Peyer's patch (tissue), 4 donors: Measurements from ENCODE around the gene PIGU. TPM values are rescaled to one million over a fixed set of nuclear protein-coding genes. Genes with fewer than 3 reads are reported as not detected.

Experiments used
- DNase-seq, 3 donors: peaks; one replicate each; pipeline ENCODE4 v3.0.0-alpha.2; 2017 to 2019
- H3K27ac ChIP-seq, 4 donors: fragments of 200-600 bp; sonication (generic); one replicate each; pipeline ENCODE4 v1.5.1; 2016 to 2019
- H3K27me3 ChIP-seq, 2 donors: fragments of 200-600 bp; sonication (generic); one replicate each; pipeline ENCODE4 v1.5.1; 2019
- H3K36me3 ChIP-seq, 3 donors: fragments of 200-600 bp; sonication (generic); one replicate each; pipeline ENCODE4 v1.5.1; 2016 to 2019
- H3K4me1 ChIP-seq, 4 donors: fragments of 200-600 bp; sonication (generic); one replicate each; pipeline ENCODE4 v1.5.1; 2016 to 2019
- H3K4me3 ChIP-seq, 4 donors: fragments of 200-600 bp; sonication (generic); 1 replicate in 3 of 4; 2 replicates in 1 of 4; pipeline ENCODE4 v1.5.1; 2016 to 2019; ENCODE audit warnings: mild to moderate bottlenecking in 1 of 4
- H3K9me3 ChIP-seq, 4 donors: fragments of 200-600 bp; sonication (generic); one replicate each; pipeline ENCODE4 v1.5.1; 2016 to 2019; ENCODE audit warnings: mild to moderate bottlenecking in 1 of 4
- POLR2A ChIP-seq, 2 donors: fragments of 450-650 bp; IDR thresholded peaks; one replicate each; pipeline ENCODE4 v1.5.1; 2017; ENCODE audit warnings: antibody characterized with exemption in 2 of 2, mild to moderate bottlenecking in 2 of 2, moderate library complexity in 2 of 2
- total RNA-seq, 4 donors: library from RNA; depleted of rRNA; stranded (reverse); fragments of >200 nt; gene quantifications; one replicate each; pipeline ENCODE4 v1.1.0, GENCODE V29; 2016
- TF ChIP-seq, protein P1 (sequence below), 6 experiments: fragments of 450-650 bp in 4 of 6; fragments of 200-600 bp in 2 of 6; sonication (generic) in 1 of 6; IDR thresholded peaks; one replicate each; pipeline ENCODE4 v1.5.1; 2017 to 2019; ENCODE audit warnings: antibody characterized with exemption in 6 of 6, mild to moderate bottlenecking in 3 of 6, moderate library complexity in 1 of 6

PIGU gene
- total RNA-seq, 4 donors from 2014 or later, result 6.6 to 29.5 (median 18.4) TPM

DNA sequence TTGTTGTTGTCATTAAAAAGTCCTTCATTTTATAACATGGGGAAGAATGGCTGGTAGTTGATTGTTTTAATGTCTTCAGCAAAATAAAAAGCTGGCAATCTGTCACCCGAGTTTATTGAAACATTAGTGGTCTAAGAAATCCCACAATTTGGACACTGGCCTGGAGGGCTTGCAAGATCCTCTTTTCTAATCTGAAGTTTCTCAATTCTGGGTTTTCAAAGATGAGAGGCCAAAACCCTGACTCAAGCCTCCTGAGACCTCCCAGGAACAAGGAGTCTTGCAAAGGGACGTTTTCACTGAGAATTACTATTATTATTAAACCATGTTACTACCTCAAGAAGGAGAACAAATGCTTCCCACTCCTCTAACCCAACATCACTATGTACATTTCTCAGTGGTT, 98.9 kb downstream of the PIGU start:
- no peak for TF ChIP-seq POLR2A (IDR thresholded peaks at IDR 0.05)
- TF ChIP-seq, protein P1, sequence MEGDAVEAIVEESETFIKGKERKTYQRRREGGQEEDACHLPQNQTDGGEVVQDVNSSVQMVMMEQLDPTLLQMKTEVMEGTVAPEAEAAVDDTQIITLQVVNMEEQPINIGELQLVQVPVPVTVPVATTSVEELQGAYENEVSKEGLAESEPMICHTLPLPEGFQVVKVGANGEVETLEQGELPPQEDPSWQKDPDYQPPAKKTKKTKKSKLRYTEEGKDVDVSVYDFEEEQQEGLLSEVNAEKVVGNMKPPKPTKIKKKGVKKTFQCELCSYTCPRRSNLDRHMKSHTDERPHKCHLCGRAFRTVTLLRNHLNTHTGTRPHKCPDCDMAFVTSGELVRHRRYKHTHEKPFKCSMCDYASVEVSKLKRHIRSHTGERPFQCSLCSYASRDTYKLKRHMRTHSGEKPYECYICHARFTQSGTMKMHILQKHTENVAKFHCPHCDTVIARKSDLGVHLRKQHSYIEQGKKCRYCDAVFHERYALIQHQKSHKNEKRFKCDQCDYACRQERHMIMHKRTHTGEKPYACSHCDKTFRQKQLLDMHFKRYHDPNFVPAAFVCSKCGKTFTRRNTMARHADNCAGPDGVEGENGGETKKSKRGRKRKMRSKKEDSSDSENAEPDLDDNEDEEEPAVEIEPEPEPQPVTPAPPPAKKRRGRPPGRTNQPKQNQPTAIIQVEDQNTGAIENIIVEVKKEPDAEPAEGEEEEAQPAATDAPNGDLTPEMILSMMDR (IDR thresholded peaks at IDR 0.05), result no peak
- DNase-seq, result no peak
- H3K9me3 ChIP-seq, result peaks cover 0 to 5% (median 0%) of the 10 kb centered on the region in 4 donors
- H3K36me3 ChIP-seq, result peaks cover 0 to 10% (median 0%) of the 10 kb centered on the region in 3 donors
- H3K4me1 ChIP-seq, result peaks cover 0 to 22% (median 2%) of the 10 kb centered on the region in 4 donors
- no peak overlapping the region for H3K4me3 ChIP-seq
- H3K27ac ChIP-seq, result no peak overlapping the region
- no peaks in the 10 kb centered on the region for H3K27me3 ChIP-seq

DNA sequence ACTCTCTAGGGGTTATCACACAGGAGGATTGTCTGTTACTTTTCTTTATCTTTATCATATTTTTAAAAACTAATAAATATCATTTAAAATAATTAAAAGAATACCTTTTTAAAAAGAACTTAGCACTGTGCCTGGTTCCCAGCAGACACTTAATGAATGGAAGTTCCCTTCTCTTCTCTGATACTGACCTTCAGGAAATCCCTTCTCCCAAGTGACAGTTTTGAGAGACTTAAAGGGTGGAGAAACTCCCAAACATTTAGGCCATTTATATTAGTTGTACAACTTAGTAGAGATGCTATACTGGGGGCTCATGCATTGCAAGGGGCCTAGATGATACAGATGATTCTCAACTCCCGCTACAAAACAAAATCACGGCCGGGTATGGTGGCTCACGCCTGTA, 99.8 kb downstream of the PIGU start:
- Histone ChIP-seq H3K27me3 (no peaks in the 10 kb centered on the region), H3K4me1 (peaks cover 0 to 15% (median 2%) of the 10 kb centered on the region in 4 donors), H3K4me3 (no peak overlapping the region), H3K9me3 (peaks cover 0 to 5% (median 0%) of the 10 kb centered on the region in 4 donors), H3K27ac (no peak overlapping the region), H3K36me3 (peaks cover 0 to 10% (median 0%) of the 10 kb centered on the region in 3 donors)
- no peak for TF ChIP-seq POLR2A (IDR thresholded peaks at IDR 0.05)
- TF ChIP-seq, protein P1 (IDR thresholded peaks at IDR 0.05), result no peak
- DNase-seq, result no peak

DNA sequence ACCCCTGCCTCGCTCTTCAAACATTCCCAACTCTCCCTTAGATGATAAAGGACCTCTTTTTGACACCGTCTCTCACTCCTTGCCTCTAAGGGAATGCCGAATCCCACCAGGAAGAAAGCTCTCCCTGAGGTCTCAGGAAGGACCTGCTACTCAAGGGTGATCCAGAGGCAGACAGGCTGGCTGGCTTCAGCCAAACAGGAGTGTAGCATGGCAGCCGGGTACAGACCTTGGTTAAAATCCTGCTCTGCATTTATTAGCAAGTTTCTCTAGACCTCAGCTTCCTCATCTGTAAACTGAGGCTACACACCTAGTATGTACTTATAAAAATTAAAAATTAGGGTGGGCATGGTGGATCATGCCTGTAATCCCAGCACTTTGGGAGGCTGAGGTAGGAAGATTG, 101.1 kb downstream of the PIGU start:
- H3K27ac ChIP-seq, result no peak overlapping the region

DNA sequence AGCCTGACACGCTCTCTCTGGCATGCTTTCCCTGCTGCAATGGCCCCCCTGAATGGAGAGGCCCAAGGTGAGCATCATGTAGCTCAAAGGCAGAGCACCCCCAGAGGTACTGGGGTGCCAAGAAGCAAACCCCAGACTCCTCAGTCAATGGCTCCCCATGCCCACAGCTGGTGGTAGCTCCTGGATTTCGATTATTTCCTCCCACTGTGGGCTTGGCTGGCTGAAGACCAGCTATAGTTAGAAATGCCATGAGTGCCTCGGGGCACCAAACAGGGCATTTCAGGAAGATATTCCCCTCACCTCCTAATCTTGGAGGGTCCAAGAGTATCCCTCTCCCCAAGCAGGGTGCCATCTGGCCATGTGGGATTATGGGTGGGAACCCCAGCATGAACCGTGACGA, 101.6 kb downstream of the PIGU start:
- no peak overlapping the region for H3K4me3 ChIP-seq
- H3K27me3 ChIP-seq, result no peaks in the 10 kb centered on the region
- H3K27ac ChIP-seq, result no peak overlapping the region
- H3K4me1 ChIP-seq, result peaks cover 0 to 7% (median 0%) of the 10 kb centered on the region in 4 donors
- no peaks in the 10 kb centered on the region for H3K9me3 ChIP-seq
- TF ChIP-seq, protein P1 (IDR thresholded peaks at IDR 0.05), result no peak
- no peak for TF ChIP-seq POLR2A (IDR thresholded peaks at IDR 0.05)
- peaks cover 0 to 10% (median 0%) of the 10 kb centered on the region in 3 donors for H3K36me3 ChIP-seq
- no peak for DNase-seq

More for the DNA sequence above, 101.1 kb downstream of the PIGU start:
- no peaks in the 10 kb centered on the region for H3K9me3 ChIP-seq
- DNase-seq, result no peak
- H3K4me3 ChIP-seq, result no peak overlapping the region
- no peak for TF ChIP-seq POLR2A (IDR thresholded peaks at IDR 0.05)
- TF ChIP-seq, protein P1 (IDR thresholded peaks at IDR 0.05), result no peak
- H3K4me1 ChIP-seq, result peaks cover 0 to 7% (median 2%) of the 10 kb centered on the region in 4 donors
- no peaks in the 10 kb centered on the region for H3K27me3 ChIP-seq
- H3K36me3 ChIP-seq, result peaks cover 0 to 10% (median 0%) of the 10 kb centered on the region in 3 donors

DNA sequence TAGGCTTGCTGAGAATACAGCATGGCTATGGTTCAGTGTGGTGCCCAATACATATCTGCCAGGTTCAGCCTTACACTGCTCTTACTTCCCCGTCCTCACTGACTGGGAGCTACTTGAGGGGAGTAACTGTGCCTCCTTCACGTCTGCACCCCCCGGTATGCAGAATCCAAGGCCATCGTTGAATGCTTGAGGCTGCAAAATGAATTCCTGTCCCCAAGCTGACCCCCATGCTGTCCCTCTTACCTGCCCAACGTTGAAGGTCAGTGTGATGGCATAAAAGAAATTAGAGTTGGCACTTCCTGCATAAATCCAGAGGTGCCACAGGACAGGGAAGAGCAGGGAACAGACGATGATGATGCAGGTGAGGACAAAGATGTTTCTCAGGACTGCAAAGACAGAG, 102.0 kb downstream of the PIGU start:
- Histone ChIP-seq H3K27me3 (no peaks in the 10 kb centered on the region), H3K4me3 (no peak overlapping the region), H3K9me3 (no peaks in the 10 kb centered on the region), H3K27ac (no peak overlapping the region), H3K4me1 (peaks cover 0 to 3% (median 0%) of the 10 kb centered on the region in 4 donors), H3K36me3 (peaks cover 0 to 10% (median 0%) of the 10 kb centered on the region in 3 donors)
- DNase-seq, result no peak
- TF ChIP-seq POLR2A (IDR thresholded peaks at IDR 0.05), result no peak
- TF ChIP-seq, protein P1 (IDR thresholded peaks at IDR 0.05), result no peak

DNA sequence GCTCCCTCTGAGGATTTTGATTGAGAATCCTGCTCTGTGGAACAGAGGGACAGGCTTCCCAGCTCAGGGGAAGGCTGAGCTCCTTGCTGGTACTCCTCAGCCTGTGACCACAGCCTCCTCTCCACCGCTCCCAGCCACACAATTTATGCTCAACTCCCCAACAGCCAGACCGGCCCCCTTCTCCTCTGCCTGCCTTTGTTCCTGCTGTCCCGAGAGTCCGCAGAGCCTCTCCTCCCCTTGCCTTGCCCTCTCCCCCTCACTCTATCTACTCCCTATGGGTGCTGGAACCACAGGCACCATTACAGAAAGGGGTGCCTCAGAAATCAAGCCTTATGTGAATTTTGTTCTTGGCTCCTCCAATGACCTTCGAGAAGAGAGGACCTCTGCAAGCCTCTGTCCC, 102.5 kb downstream of the PIGU start:
- Histone ChIP-seq H3K27me3 (no peaks in the 10 kb centered on the region), H3K27ac (no peak overlapping the region), H3K4me3 (no peak overlapping the region), H3K4me1 (no peaks in the 10 kb centered on the region), H3K9me3 (no peaks in the 10 kb centered on the region), H3K36me3 (peaks cover 0 to 10% (median 0%) of the 10 kb centered on the region in 3 donors)
- TF ChIP-seq POLR2A (IDR thresholded peaks at IDR 0.05), result no peak
- TF ChIP-seq, protein P1 (IDR thresholded peaks at IDR 0.05), result no peak
- no peak for DNase-seq
